HepG2 (cell line): ENCODE data around the gene PRR33. TPM values are rescaled to one million over a fixed set of nuclear protein-coding genes. Genes with fewer than 3 reads are reported as not detected.

Experiments
- ATAC-seq: fragments of 200-7000 bp; cut with Tn5 transposase; 3 replicates; pipeline ENCODE4 v1.9.1; 2020; ENCODE audit warnings: mild to moderate bottlenecking, moderate library complexity
- BruUV-seq: library from RNA; stranded (reverse); fragments of 400-500 nt; replicated peaks from 2 replicates; lab custom pipeline; 2021; lab: Mats Ljungman, UMichigan
- CTCF ChIA-PET: fragments of 300-600 bp; formaldehyde crosslinking; extraction: SDS; loops from one replicate; lab custom pipeline; 2021; ENCODE audit warnings: low total read pairs, inconsistent platforms, low intra/inter-chr PET ratio; lab: Yijun Ruan, JAX
- POLR2A ChIA-PET: fragments of 350-600 bp; sonication (Branson Sonifier 250); formaldehyde crosslinking; loops from one replicate; lab custom pipeline; 2020; ENCODE audit warnings: antibody characterized with exemption, inconsistent platforms; lab: Yijun Ruan, JAX
- DNase-seq: peaks from one replicate; pipeline ENCODE4 v3.0.0-alpha.2; 2015; ENCODE audit warnings: low spot score
- FAIRE-seq: peaks from 3 replicates; lab custom pipeline; 2011; peaks lifted over from hg19 to GRCh38; lab: Jason Lieb, UNC
- H2AFZ ChIP-seq: one replicate; pipeline ENCODE4 v1.6.1; 2011; ENCODE audit warnings: low read length, inconsistent platforms
- H3K27ac ChIP-seq: fragments of 300-600 bp; 3 replicates; pipeline ENCODE4 v1.8.0; 2011; ENCODE audit warnings: mixed run types, mild to moderate bottlenecking, mixed read lengths, low read length, inconsistent platforms; ENCODE audit not compliant: insufficient read depth; ENCODE audit errors: extremely low read length
- H3K27me3 ChIP-seq, 2 experiments: fragments of 200-600 bp in 1 of 2; 2 replicates in 1 of 2; 3 replicates in 1 of 2; pipeline versions ENCODE4 v1.6.0 to v1.8.0; 2011; ENCODE audit warnings: low read length in 2 of 2, mild to moderate bottlenecking in 2 of 2, moderate library complexity in 2 of 2, inconsistent platforms in 1 of 2; ENCODE audit not compliant: insufficient read depth in 2 of 2, control insufficient read depth in 1 of 2
- H3K36me3 ChIP-seq, 2 experiments: fragments of 200-600 bp in 1 of 2; replicated peaks in 1 of 2; 2 replicates in 1 of 2; 3 replicates in 1 of 2; pipeline versions ENCODE4 v1.5.1 to v1.8.0; 2011; ENCODE audit warnings: low read length in 2 of 2, inconsistent platforms in 1 of 2; ENCODE audit not compliant: insufficient read depth in 2 of 2, control insufficient read depth in 1 of 2
- H3K4me1 ChIP-seq: 2 replicates; pipeline ENCODE4 v1.5.1; 2012; ENCODE audit warnings: low read length, inconsistent platforms; ENCODE audit not compliant: insufficient read depth
- H3K4me2 ChIP-seq: 2 replicates; pipeline ENCODE4 v1.6.0; 2011; ENCODE audit warnings: low read depth, low read length, inconsistent platforms
- H3K4me3 ChIP-seq, 3 experiments: fragments of 200-600 bp in 1 of 3; sonication (generic), shearing (Covaris generic) in 1 of 3; replicated peaks in 1 of 3; 2 replicates each; pipeline ENCODE4 v1.5.1; 2011 to 2016; ENCODE audit warnings: low read length in 3 of 3, inconsistent platforms in 2 of 3, low read depth in 2 of 3, mild to moderate bottlenecking in 2 of 3, control low read depth in 1 of 3, mixed read lengths in 1 of 3; ENCODE audit not compliant: insufficient read depth in 1 of 3
- H3K79me2 ChIP-seq: one replicate; pipeline ENCODE4 v1.6.1; 2011; ENCODE audit warnings: low read length, inconsistent platforms; ENCODE audit not compliant: insufficient read depth
- H3K9ac ChIP-seq: 2 replicates; pipeline ENCODE4 v1.6.0; 2011; ENCODE audit warnings: mild to moderate bottlenecking, low read depth, low read length, inconsistent platforms; ENCODE audit not compliant: insufficient read depth
- H3K9me3 ChIP-seq: 2 replicates; pipeline ENCODE4 v1.5.1; 2012; ENCODE audit warnings: mild to moderate bottlenecking, low read length
- H4K20me1 ChIP-seq: 2 replicates; pipeline ENCODE4 v1.6.0; 2011; ENCODE audit warnings: inconsistent platforms, mild to moderate bottlenecking, low read length, moderate library complexity; ENCODE audit not compliant: insufficient read depth
- BRD4 ChIP-seq: sonication (generic); formaldehyde crosslinking; IDR thresholded peaks from 2 replicates; pipeline ENCODE4 v1.4.0; 2020; ENCODE audit warnings: missing genetic modification reagents
- FOSL1 ChIP-seq: sonication (generic); formaldehyde crosslinking; IDR thresholded peaks from 2 replicates; pipeline ENCODE4 v1.9.0; 2021; ENCODE audit warnings: missing genetic modification reagents, borderline replicate concordance
- MEF2D ChIP-seq: sonication (generic); formaldehyde crosslinking; IDR thresholded peaks from 2 replicates; pipeline ENCODE4 v1.5.1; 2020; ENCODE audit warnings: mild to moderate bottlenecking, missing genetic modification reagents
- NFIB ChIP-seq: sonication (generic); formaldehyde crosslinking; IDR thresholded peaks from 2 replicates; pipeline ENCODE4 v1.9.0; 2021; ENCODE audit warnings: missing genetic modification reagents, mild to moderate bottlenecking, borderline replicate concordance
- NFIC ChIP-seq: IDR thresholded peaks from 2 replicates; pipeline ENCODE4 v1.6.1; 2012; ENCODE audit warnings: mild to moderate bottlenecking, low read length, inconsistent platforms
- RFX1 ChIP-seq: fragments of 450-650 bp; IDR thresholded peaks from 2 replicates; pipeline ENCODE4 v1.6.1; 2017
- SMYD3 ChIP-seq: sonication (generic); formaldehyde crosslinking; IDR thresholded peaks from 2 replicates; pipeline ENCODE4 v1.8.1; 2023; ENCODE audit warnings: mild to moderate bottlenecking, missing genetic modification reagents
- ZNF17 ChIP-seq: sonication (generic); formaldehyde crosslinking; IDR thresholded peaks from 2 replicates; pipeline ENCODE4 v1.5.0; 2020; ENCODE audit warnings: mild to moderate bottlenecking, missing genetic modification reagents
- ZNF562 ChIP-seq: sonication (generic); formaldehyde crosslinking; IDR thresholded peaks from 2 replicates; pipeline ENCODE4 v1.8.0; 2022; ENCODE audit warnings: missing genetic modification reagents, borderline replicate concordance
- ZNF644 ChIP-seq: IDR thresholded peaks from 2 replicates; pipeline ENCODE4 v1.6.1; 2016; ENCODE audit warnings: low read depth
- ZNF724P ChIP-seq: sonication (generic); formaldehyde crosslinking; IDR thresholded peaks from 2 replicates; pipeline ENCODE4 v1.8.0; 2022; ENCODE audit warnings: missing genetic modification reagents, borderline replicate concordance
- WGBS: methylation state at CpG from one replicate; pipeline ENCODE4 v1.1.6; 2017; ENCODE audit warnings: low lambda C conversion rate; 5-methylcytosine and 5-hydroxymethylcytosine counted together
- in situ Hi-C: cut with HindIII; loops from 2 replicates; pipeline ENCODE4 v1.10.0; 2017; ENCODE audit warnings: low pct_unique_long_range_greater_than_20kb; ENCODE audit not compliant: extremely low pct_ligation_motif_present
- intact Hi-C: fragments of 100-400 bp; cut with micrococcal nuclease; formaldehyde crosslinking; loops from one replicate; pipeline ENCODE4 v1.10.0; 2022; ENCODE audit not compliant: unreplicated experiment
- polyA plus RNA-seq, 8 experiments: library from polyadenylated mRNA; depleted of rRNA in 3 of 8; stranded (reverse) in 7 of 8; unstranded in 1 of 8; fragments of >200 nt; fragmentation: Illumina TruSeq in 4 of 8; extraction: Trizol in 4 of 8; gene quantifications; 2 replicates each; pipeline versions ENCODE4 v1.2.1 to v1.2.3, GENCODE V29; 2011 to 2016; ENCODE audit warnings: low read depth in 4 of 8, missing spikeins in 1 of 8, mixed read lengths in 1 of 8; ENCODE audit not compliant: insufficient read depth in 1 of 8
- total RNA-seq, 5 experiments: library from RNA; depleted of rRNA; stranded (reverse); fragments of >200 nt; fragmentation: Illumina TruSeq; extraction: Trizol; gene quantifications; 2 replicates each; pipeline ENCODE4 v1.2.3, GENCODE V29; 2016; ENCODE audit warnings: low read depth in 1 of 5
- TF ChIP-seq, protein P1 (sequence below): sonication (generic); formaldehyde crosslinking; IDR thresholded peaks from 2 replicates; pipeline ENCODE4 v1.5.1; 2020; ENCODE audit warnings: missing genetic modification reagents, mild to moderate bottlenecking, borderline replicate concordance
- TF ChIP-seq, protein P2 (sequence below): IDR thresholded peaks from 2 replicates; pipeline ENCODE4 v1.6.1; 2016; ENCODE audit warnings: missing biosample characterization, missing genetic modification reagents, low read depth
- TF ChIP-seq, protein P3 (sequence below): sonication (generic); formaldehyde crosslinking; IDR thresholded peaks from 2 replicates; pipeline ENCODE4 v1.5.0; 2020; ENCODE audit warnings: mild to moderate bottlenecking, missing genetic modification reagents

The PRR33 gene
- total and polyA plus RNA-seq, 2 of the 13 experiments (the other 11 are each of a cell fraction or from before 2014, with no cell fraction given), result not detected

DNA sequence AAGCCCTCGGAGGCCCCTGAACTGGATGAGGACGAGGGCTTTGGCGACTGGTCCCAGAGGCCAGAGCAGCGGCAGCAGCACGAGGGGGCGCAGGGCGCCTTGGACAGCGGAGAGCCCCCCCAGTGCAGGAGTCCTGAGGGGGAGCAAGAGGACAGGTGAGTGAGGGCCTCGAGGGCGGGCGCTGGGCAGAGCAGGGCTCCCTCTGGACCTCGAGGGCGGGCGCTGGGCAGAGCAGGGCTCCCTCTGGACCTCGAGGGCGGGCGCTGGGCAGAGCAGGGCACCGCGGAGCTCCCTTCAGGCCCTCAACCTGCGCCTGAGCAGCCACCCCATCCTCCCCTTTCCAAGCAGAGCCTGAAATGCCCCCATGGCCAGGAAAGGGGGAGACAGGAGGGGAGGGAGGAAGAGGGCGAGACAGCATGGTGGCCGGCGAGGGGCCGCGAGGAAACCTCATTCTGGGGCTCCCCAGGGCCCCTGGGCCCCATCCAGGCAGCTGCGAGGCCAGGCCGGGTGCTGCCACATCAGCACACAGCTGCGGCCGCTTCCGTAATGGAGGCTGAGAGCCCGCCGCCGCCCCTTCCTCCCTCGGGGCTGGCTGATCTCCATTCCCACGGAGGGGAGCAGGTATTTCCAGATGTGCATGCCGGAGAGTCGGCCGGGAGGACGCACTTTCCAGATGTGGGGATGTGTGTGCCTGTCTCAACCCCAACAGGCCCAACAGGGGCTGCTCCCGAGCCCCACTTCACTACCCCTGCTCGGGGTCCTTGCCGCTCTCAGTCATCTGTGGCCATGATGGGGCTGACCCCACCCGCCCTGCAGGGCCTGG lies 10.0 kb downstream of the PRR33 start:
- CTCF ChIA-PET, result interaction anchor here (7.1 kb wide), 1 partner anchor 270 kb away, joined by 108 read pairs; no protein-coding TSS in a partner anchor
- ATAC-seq (peak; percentile 5), FAIRE-seq (no peak), DNase-seq (no peak)
- in situ Hi-C loops, result loop anchor here (5.0 kb wide), 1 partner anchor 271 kb away; no protein-coding TSS in a partner anchor
- intact Hi-C loops, result loop anchor here (1.0 to 5.0 kb wide), 2 partner anchors 269 to 471 kb away; no protein-coding TSS in a partner anchor
- TF ChIP-seq, protein P1, sequence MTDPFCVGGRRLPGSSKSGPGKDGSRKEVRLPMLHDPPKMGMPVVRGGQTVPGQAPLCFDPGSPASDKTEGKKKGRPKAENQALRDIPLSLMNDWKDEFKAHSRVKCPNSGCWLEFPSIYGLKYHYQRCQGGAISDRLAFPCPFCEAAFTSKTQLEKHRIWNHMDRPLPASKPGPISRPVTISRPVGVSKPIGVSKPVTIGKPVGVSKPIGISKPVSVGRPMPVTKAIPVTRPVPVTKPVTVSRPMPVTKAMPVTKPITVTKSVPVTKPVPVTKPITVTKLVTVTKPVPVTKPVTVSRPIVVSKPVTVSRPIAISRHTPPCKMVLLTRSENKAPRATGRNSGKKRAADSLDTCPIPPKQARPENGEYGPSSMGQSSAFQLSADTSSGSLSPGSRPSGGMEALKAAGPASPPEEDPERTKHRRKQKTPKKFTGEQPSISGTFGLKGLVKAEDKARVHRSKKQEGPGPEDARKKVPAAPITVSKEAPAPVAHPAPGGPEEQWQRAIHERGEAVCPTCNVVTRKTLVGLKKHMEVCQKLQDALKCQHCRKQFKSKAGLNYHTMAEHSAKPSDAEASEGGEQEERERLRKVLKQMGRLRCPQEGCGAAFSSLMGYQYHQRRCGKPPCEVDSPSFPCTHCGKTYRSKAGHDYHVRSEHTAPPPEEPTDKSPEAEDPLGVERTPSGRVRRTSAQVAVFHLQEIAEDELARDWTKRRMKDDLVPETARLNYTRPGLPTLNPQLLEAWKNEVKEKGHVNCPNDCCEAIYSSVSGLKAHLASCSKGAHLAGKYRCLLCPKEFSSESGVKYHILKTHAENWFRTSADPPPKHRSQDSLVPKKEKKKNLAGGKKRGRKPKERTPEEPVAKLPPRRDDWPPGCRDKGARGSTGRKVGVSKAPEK (CRISPR knock-in tag), result no peak
- TF ChIP-seq RFX1 (no peak), MEF2D (CRISPR knock-in tag) (no peak), BRD4 (no peak), SMYD3 (CRISPR knock-in tag) (no peak), NFIB (CRISPR knock-in tag) (no peak), FOSL1 (CRISPR knock-in tag) (no peak), ZNF724P (CRISPR knock-in tag) (no peak), ZNF562 (CRISPR knock-in tag) (no peak), NFIC (no peak), ZNF17 (CRISPR knock-in tag) (no peak), ZNF644 (CRISPR knock-in tag) (no peak)
- TF ChIP-seq, protein P2, sequence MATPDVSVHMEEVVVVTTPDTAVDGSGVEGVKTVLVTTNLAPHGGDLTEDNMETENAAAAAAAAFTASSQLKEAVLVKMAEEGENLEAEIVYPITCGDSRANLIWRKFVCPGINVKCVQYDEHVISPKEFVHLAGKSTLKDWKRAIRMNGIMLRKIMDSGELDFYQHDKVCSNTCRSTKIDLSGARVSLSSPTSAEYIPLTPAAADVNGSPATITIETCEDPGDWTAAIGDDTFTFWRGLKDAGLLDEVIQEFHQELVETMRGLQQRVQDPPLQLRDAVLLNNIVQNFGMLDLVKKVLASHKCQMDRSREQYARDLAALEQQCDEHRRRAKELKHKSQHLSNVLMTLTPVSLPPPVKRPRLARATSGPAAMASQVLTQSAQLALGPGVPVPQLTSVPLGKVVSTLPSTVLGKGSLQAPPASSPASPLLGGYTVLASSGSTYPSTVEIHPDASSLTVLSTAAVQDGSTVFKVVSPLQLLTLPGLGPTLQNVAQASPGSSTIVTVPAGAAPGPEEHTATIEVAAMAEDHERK (CRISPR knock-in tag), result no peak
- TF ChIP-seq, protein P3, sequence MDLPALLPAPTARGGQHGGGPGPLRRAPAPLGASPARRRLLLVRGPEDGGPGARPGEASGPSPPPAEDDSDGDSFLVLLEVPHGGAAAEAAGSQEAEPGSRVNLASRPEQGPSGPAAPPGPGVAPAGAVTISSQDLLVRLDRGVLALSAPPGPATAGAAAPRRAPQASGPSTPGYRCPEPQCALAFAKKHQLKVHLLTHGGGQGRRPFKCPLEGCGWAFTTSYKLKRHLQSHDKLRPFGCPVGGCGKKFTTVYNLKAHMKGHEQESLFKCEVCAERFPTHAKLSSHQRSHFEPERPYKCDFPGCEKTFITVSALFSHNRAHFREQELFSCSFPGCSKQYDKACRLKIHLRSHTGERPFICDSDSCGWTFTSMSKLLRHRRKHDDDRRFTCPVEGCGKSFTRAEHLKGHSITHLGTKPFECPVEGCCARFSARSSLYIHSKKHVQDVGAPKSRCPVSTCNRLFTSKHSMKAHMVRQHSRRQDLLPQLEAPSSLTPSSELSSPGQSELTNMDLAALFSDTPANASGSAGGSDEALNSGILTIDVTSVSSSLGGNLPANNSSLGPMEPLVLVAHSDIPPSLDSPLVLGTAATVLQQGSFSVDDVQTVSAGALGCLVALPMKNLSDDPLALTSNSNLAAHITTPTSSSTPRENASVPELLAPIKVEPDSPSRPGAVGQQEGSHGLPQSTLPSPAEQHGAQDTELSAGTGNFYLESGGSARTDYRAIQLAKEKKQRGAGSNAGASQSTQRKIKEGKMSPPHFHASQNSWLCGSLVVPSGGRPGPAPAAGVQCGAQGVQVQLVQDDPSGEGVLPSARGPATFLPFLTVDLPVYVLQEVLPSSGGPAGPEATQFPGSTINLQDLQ, result no peak
- Histone ChIP-seq H3K4me2 (no peak overlapping the region), H3K27ac (no peak overlapping the region), H3K4me3 (no peak overlapping the region), H3K36me3 (no peaks in the 10 kb centered on the region), H4K20me1 (no peaks in the 10 kb centered on the region), H3K9ac (no peak overlapping the region), H3K4me1 (peaks cover 27% of the 10 kb centered on the region), H3K27me3 (peaks cover 6 to 57% of the 10 kb centered on the region in 2 experiments; a peak in 4 of 5 replicates), H2AFZ (no peak overlapping the region), H3K9me3 (no peaks in the 10 kb centered on the region), H3K79me2 (no peaks in the 10 kb centered on the region)
- POLR2A ChIA-PET, result interaction anchor here (0.8 to 1.5 kb wide), 4 partner anchors 107 to 519 kb away, joined by 3 to 21 read pairs (median 5); partner anchors contain the start of gene TSSC4
- 26% methylated on average over 28 of the region's 43 CpGs for WGBS
- no TSS peak for BruUV-seq
